ENCODE results near the gene PPP1R1C. TPM values are rescaled to one million over a fixed set of nuclear protein-coding genes. Genes with fewer than 3 reads are reported as not detected.

PPP1R1C gene, protein sequence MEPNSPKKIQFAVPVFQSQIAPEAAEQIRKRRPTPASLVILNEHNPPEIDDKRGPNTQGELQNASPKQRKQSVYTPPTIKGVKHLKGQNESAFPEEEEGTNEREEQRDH
- 2.2 and 3.8 TPM in 2 replicates for total RNA-seq

DNA sequence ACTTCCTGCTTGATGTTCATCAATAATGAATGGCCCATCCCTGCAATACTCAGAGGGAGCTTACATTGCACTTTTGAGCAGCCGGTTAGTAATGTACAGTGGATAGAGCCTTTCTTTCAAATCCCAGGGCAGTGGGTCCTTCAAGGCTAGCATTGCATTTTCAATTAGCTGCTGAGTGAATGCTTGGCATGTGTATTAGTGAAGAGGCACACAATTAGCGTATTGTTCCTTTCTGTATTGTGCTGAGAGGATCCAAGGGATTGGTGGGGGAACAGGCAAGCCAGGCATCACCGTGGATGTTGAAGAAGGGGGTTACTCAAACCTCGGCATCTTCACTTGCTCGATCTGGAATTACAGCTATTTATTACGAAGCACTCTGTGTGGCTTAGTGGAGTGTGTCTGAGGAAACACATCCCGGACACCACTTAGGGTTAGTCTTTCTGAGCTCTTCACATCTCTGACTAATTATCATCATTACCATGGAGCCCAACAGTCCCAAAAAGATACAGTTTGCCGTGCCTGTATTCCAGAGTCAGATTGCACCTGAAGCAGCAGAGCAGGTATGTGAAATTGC is at the start of gene PPP1R1C:
Gene PPP1R1C (plus strand): TSS at position 222 of the 574 bp plus-strand sequence. CDS start 258 bp downstream, at position 480.

Small RNA genes lying within 50 kb of the gene (small RNA-seq; reads per million reads assigned to genes)
- not detected for gene RNA5SP113

Other genes starting within 250 kb of the PPP1R1C start
- 328 and 340 TPM in 2 replicates for gene ITPRID2, start 94.1 kb upstream of the PPP1R1C start, total RNA-seq